OCI-LY7 (cell line): ENCODE measurements around the gene YJU2. TPM values are rescaled to one million over a fixed set of nuclear protein-coding genes. Genes with fewer than 3 reads are reported as not detected.
"Not testable (repeated sequence)": the region's sequence is repeated elsewhere in the genome, so short reads cannot be mapped to it uniquely, and the experiment has no call there.

Experiments used
- BruUV-seq: library from RNA; stranded (reverse); fragments of 400-500 nt; replicated peaks from 2 replicates; lab custom pipeline; 2021; lab: Mats Ljungman, UMichigan
- CTCF ChIA-PET: fragments of 300-600 bp; sonication (Branson Sonifier 250); formaldehyde crosslinking; loops from one replicate; lab custom pipeline; 2022; ENCODE audit warnings: antibody characterized with exemption; ENCODE audit not compliant: unreplicated experiment; lab: Charles Lee
- POLR2A ChIA-PET: fragments of 300-600 bp; sonication (Branson Sonifier 250); formaldehyde crosslinking; loops from one replicate; lab custom pipeline; 2022; ENCODE audit warnings: antibody characterized with exemption; lab: Charles Lee
- DNase-seq: peaks from one replicate; pipeline ENCODE4 v3.0.0-alpha.2; 2015; ENCODE audit warnings: low spot score
- H2AFZ ChIP-seq: fragments of 200-600 bp; sonication (generic), shearing (Covaris generic); 2 replicates; pipeline ENCODE4 v1.6.1; 2014; ENCODE audit warnings: mild to moderate bottlenecking, antibody characterized with exemption, low read length, moderate library complexity
- H3K27ac ChIP-seq: fragments of 200-600 bp; sonication (generic); 2 replicates; pipeline ENCODE4 v1.5.1; 2014; ENCODE audit warnings: mixed run types, low read depth, mild to moderate bottlenecking, moderate library complexity, low read length, inconsistent platforms; ENCODE audit not compliant: poor library complexity, severe bottlenecking
- H3K36me3 ChIP-seq: fragments of 200-600 bp; sonication (generic); 2 replicates; pipeline ENCODE4 v1.6.1; 2014; ENCODE audit warnings: mild to moderate bottlenecking, antibody characterized with exemption, low read length, moderate library complexity, mixed read lengths; ENCODE audit not compliant: insufficient read depth
- H3K4me1 ChIP-seq: fragments of 200-600 bp; sonication (generic); 2 replicates; pipeline ENCODE4 v1.5.1; 2014; ENCODE audit warnings: mild to moderate bottlenecking, low read length; ENCODE audit not compliant: insufficient read depth, poor library complexity, severe bottlenecking
- H3K4me2 ChIP-seq: fragments of 200-600 bp; sonication (generic); 2 replicates; pipeline ENCODE4 v1.6.1; 2014; ENCODE audit warnings: mild to moderate bottlenecking, low read length
- H3K4me3 ChIP-seq: fragments of 200-600 bp; sonication (generic); 2 replicates; pipeline ENCODE4 v1.5.1; 2014; ENCODE audit warnings: mild to moderate bottlenecking, low read depth, low read length; ENCODE audit not compliant: poor library complexity, severe bottlenecking
- H3K79me2 ChIP-seq: fragments of 200-600 bp; sonication (generic); 2 replicates; pipeline ENCODE4 v1.6.1; 2016; ENCODE audit warnings: low read depth, mild to moderate bottlenecking, low read length, moderate library complexity, mixed read lengths; ENCODE audit not compliant: insufficient read depth
- H3K9me2 ChIP-seq: fragments of 200-600 bp; sonication (generic); 2 replicates; pipeline ENCODE4 v1.6.1; 2016; ENCODE audit warnings: mild to moderate bottlenecking, low read length, mixed read lengths; ENCODE audit not compliant: insufficient read depth
- H3K9me3 ChIP-seq: fragments of 200-600 bp; sonication (generic); 2 replicates; pipeline ENCODE4 v1.6.1; 2014; ENCODE audit warnings: mild to moderate bottlenecking, mixed run types, low read length, mixed read lengths
- H4K20me1 ChIP-seq: fragments of 200-600 bp; sonication (generic); 2 replicates; pipeline ENCODE4 v1.6.1; 2014; ENCODE audit warnings: mild to moderate bottlenecking, antibody characterized with exemption, low read length, moderate library complexity, mixed read lengths; ENCODE audit not compliant: insufficient read depth
- EZH2phosphoT487 ChIP-seq: fragments of 200-600 bp; sonication (generic); IDR thresholded peaks from 2 replicates; pipeline ENCODE4 v1.6.1; 2018; ENCODE audit warnings: low read depth, borderline replicate concordance, mild to moderate bottlenecking, mixed run types, antibody characterized with exemption, low read length, moderate library complexity, mixed read lengths
- intact Hi-C: fragments of 100-400 bp; cut with micrococcal nuclease; formaldehyde crosslinking; loops from one replicate; pipeline ENCODE4 v1.10.0; 2022; ENCODE audit not compliant: unreplicated experiment
- total RNA-seq, 2 experiments: library from RNA; depleted of rRNA in 1 of 2; stranded (reverse); fragments of >200 nt in 1 of 2; shearing (Covaris generic) in 1 of 2; gene quantifications; 2 replicates each; pipeline ENCODE4 v1.2.3, GENCODE V29; 2014 to 2022
- TF ChIP-seq, protein P1 (sequence below): fragments of 200-600 bp; sonication (generic); conservative IDR thresholded peaks from 2 replicates; pipeline ENCODE4 v1.5.1; 2014; ENCODE audit warnings: mild to moderate bottlenecking, antibody characterized with exemption, low read length, moderate library complexity, mixed read lengths

The YJU2 gene
- total RNA-seq, 2 experiments from 2014 or later: 35.0 to 38.2 TPM

DNA sequence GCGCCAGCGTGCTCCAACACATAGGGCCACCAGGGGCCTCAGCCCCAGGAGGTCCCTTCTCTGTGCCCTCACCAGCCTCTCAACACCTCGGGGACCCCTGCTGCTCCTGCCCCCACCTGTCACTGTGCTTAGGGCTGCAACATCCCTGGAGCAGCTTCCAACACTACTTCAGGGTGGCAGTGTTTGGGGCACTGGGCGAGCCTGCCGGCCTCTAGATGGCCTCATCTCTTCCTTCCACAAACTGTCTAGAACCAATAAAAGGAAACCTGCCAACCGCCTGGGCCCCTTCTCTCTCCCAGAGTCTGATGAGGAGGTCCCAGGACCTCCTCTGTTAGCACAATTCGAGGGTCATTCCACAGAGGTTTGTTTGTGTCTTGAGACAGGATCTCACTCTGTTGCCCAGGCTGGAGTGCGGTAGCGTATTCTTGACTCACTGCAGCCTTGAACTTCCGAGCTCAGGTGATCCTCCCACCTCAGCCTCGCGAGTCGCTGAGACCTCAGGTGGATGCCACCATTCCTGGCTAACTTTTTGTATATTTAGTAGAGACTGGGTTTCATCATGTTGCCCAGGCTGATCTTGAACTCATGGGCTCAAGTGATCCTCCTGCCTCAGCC, 22.0 kb downstream of the YJU2 start:
- Histone ChIP-seq H4K20me1 (no peaks in the 10 kb centered on the region), H3K27ac (no peak overlapping the region), H3K36me3 (peaks cover 63% of the 10 kb centered on the region), H2AFZ (no peak overlapping the region), H3K4me1 (no peaks in the 10 kb centered on the region), H3K4me2 (no peak overlapping the region), H3K9me3 (no peaks in the 10 kb centered on the region), H3K9me2 (no peaks in the 10 kb centered on the region), H3K79me2 (no peaks in the 10 kb centered on the region), H3K4me3 (no peak overlapping the region)
- no peak for DNase-seq
- intact Hi-C loops: no loop called here
- no TSS peak for BruUV-seq
- TF ChIP-seq, protein P1, sequence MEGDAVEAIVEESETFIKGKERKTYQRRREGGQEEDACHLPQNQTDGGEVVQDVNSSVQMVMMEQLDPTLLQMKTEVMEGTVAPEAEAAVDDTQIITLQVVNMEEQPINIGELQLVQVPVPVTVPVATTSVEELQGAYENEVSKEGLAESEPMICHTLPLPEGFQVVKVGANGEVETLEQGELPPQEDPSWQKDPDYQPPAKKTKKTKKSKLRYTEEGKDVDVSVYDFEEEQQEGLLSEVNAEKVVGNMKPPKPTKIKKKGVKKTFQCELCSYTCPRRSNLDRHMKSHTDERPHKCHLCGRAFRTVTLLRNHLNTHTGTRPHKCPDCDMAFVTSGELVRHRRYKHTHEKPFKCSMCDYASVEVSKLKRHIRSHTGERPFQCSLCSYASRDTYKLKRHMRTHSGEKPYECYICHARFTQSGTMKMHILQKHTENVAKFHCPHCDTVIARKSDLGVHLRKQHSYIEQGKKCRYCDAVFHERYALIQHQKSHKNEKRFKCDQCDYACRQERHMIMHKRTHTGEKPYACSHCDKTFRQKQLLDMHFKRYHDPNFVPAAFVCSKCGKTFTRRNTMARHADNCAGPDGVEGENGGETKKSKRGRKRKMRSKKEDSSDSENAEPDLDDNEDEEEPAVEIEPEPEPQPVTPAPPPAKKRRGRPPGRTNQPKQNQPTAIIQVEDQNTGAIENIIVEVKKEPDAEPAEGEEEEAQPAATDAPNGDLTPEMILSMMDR: no peak
- no peak for TF ChIP-seq EZH2phosphoT487
- POLR2A ChIA-PET: no interaction called here
- CTCF ChIA-PET: no interaction called here

DNA sequence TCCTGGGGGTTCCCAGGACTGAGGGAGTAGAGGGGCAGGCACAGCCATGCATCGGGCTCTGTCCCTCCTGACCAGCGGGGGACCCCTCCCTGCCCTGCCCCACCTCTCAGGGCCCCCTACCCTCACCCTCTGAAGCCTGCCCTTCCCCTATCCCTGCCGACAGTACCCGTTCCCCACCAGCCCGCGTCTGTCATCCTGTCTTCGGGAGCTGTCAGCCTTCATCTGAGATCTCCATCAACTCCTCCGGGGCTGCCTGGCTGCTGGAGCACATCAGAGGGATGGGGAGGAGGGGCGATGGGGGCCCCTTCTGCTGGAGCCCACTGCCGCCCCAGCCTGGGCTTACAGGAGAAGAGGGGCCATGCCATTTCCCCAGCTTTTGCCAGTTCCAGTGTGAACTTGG, 26.0 kb downstream of the YJU2 start:
- H3K9me3 ChIP-seq: no peaks in the 10 kb centered on the region
- TF ChIP-seq, protein P1: no peak
- BruUV-seq: no TSS peak
- H3K79me2 ChIP-seq: no peaks in the 10 kb centered on the region
- H3K4me1 ChIP-seq: no peaks in the 10 kb centered on the region
- H3K9me2 ChIP-seq: no peaks in the 10 kb centered on the region
- no peaks in the 10 kb centered on the region for H4K20me1 ChIP-seq
- H3K27ac ChIP-seq: no peak overlapping the region
- no peak overlapping the region for H3K4me3 ChIP-seq
- no peak for DNase-seq
- ChIA-PET POLR2A (no interaction called here), CTCF (interaction anchor here (0.7 kb wide), 1 partner anchor 265 kb away, joined by 3 read pairs; the partner anchor contains the start of gene PIAS4)
- H3K36me3 ChIP-seq: peaks cover 34% of the 10 kb centered on the region
- H2AFZ ChIP-seq: no peak overlapping the region
- intact Hi-C loops: no loop called here
- H3K4me2 ChIP-seq: no peak overlapping the region

DNA sequence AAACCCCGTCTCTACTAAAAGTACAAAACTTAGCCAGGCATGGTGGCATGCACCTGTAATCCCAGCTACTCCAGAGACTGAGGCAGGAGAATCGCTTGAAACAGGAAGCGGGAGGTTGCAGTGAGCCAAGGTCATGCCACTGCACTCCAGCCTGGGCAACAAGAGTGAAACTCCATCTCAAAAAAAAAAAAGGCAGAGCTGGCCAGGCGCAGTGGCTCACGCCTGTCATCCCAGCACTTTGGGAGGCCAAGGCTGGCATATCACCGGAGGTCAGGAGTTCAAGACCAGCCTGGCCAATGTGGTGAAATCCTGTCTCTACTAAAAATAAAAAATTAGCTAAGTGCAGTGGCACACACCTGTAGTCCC, 27.4 kb downstream of the YJU2 start:
- CTCF ChIA-PET, DNase-seq: not testable (repeated sequence)
- POLR2A ChIA-PET: interaction anchor here (0.7 kb wide), 1 partner anchor 148 kb away, joined by 4 read pairs; no protein-coding TSS in a partner anchor

More for the DNA sequence above, 27.4 kb downstream of the YJU2 start:
- BruUV-seq, H3K4me1 ChIP-seq, H3K4me2 ChIP-seq, H4K20me1 ChIP-seq, H3K4me3 ChIP-seq, intact Hi-C loops, H3K9me3 ChIP-seq, H3K79me2 ChIP-seq, H3K27ac ChIP-seq, H2AFZ ChIP-seq, H3K9me2 ChIP-seq: not testable (repeated sequence)
- peaks cover 20% of the 10 kb centered on the region for H3K36me3 ChIP-seq
